C4-2B (cell line): ENCODE data around the gene SFT2D2.
"Not testable (repeated sequence)": the region's sequence is repeated elsewhere in the genome, so short reads cannot be mapped to it uniquely, and the experiment has no call there.

Experiments
- H3K27ac ChIP-seq: fragments of 450-650 bp; 2 replicates; pipeline ENCODE4 v1.5.1; 2017
- CTCF ChIP-seq: fragments of 450-650 bp; conservative IDR thresholded peaks from 2 replicates; pipeline ENCODE4 v1.5.1; 2017; ENCODE audit warnings: mild to moderate bottlenecking
- ZFX ChIP-seq: fragments of 450-650 bp; IDR thresholded peaks from 2 replicates; pipeline ENCODE4 v1.6.1; 2017

The SFT2D2 gene

GRCh38 chr1:168225476-168226190 is at the start of gene SFT2D2:
Gene SFT2D2, plus strand, starts transcription at chr1:168226004. Its CDS starts 76 bp downstream, at chr1:168226080.
- peak within 1 kb of the TSS; percentile 71 for H3K27ac ChIP-seq
- TF ChIP-seq CTCF (no peak), ZFX (peak; percentile 91)

GRCh38 chr1:168178227-168178637 is 47.6 kb upstream of the SFT2D2 start:
- TF ChIP-seq ZFX (no peak), CTCF (no peak)
- H3K27ac ChIP-seq = peak overlapping the region; percentile 78

GRCh38 chr1:168178638-168179437 is 47.0 kb upstream of the SFT2D2 start, which contains the start of gene TIPRL:
Gene TIPRL, plus strand, starts transcription at chr1:168178962. Its CDS starts 116 bp downstream, at chr1:168179078.
- TF ChIP-seq ZFX (no peak), CTCF (peak; percentile 58)
- peak within 1 kb of the TSS; percentile 78 for H3K27ac ChIP-seq

GRCh38 chr1:168179438-168180147 is 46.2 kb upstream of the SFT2D2 start:
- peak overlapping the region; percentile 78 for H3K27ac ChIP-seq
- TF ChIP-seq ZFX (no peak), CTCF (no peak)

GRCh38 chr1:168180148-168180524 is 45.7 kb upstream of the SFT2D2 start:
- TF ChIP-seq ZFX (no peak), CTCF (no peak)
- peak overlapping the region; percentile 78 for H3K27ac ChIP-seq

GRCh38 chr1:168181063-168181720 is 44.6 kb upstream of the SFT2D2 start:
- not testable (repeated sequence) for H3K27ac ChIP-seq

GRCh38 chr1:168187177-168187576 is 38.6 kb upstream of the SFT2D2 start:
- H3K27ac ChIP-seq = no peak overlapping the region
- TF ChIP-seq CTCF (no peak), ZFX (no peak)
